ENCODE measurements around the gene PDE4D.

- TF ChIP-seq CTCF (IDR thresholded peaks at IDR 0.05; ENCODE audit: extremely low read depth in 1 of 2, insufficient read depth in 1 of 2, low read depth in 1 of 2, low read length in 2 of 2) (no peak), EZH2 (IDR thresholded peaks at IDR 0.05; ENCODE audit: borderline replicate concordance, low read depth, low read length, severe bottlenecking) (no peak), POLR2AphosphoS5 (IDR thresholded peaks at IDR 0.05; ENCODE audit: insufficient read depth, low read depth, low read length) (no peak), POLR2A (IDR thresholded peaks at IDR 0.05; ENCODE audit: low read depth, low read length) (no peak)
Observed at GRCh38 chr5:59107692-59108091, 785.8 kb downstream of the PDE4D start.

Data from endothelial cell of umbilical vein (primary cell).